ENCODE data around the gene USP34.
"Not testable (repeated sequence)": the region's sequence is repeated elsewhere in the genome, so short reads cannot be mapped to it uniquely, and the experiment has no call there.

Gene USP34

GRCh38 chr2:61470965-61471904 is at the start of gene USP34:
USP34 (minus strand) TSS chr2:61471087; CDS start chr2:61470692, 395 bp downstream.
- peak; percentile 95 for DNase-seq

- no peak for DNase-seq
Measured at GRCh38 chr2:61520261-61520660, 49.4 kb upstream of the USP34 start.

- no peak for DNase-seq
Measured at GRCh38 chr2:61512768-61513398, 42.0 kb upstream of the USP34 start.

- no peak for DNase-seq
Measured at GRCh38 chr2:61510674-61511671, 40.1 kb upstream of the USP34 start.

GRCh38 chr2:61504949-61505348 is 34.1 kb upstream of the USP34 start:
- no peak for DNase-seq

GRCh38 chr2:61499060-61499459 is 28.2 kb upstream of the USP34 start:
- no peak for DNase-seq

GRCh38 chr2:61493523-61493942 is 22.6 kb upstream of the USP34 start:
- DNase-seq: peak; percentile 44

GRCh38 chr2:61492476-61492875 is 21.6 kb upstream of the USP34 start:
- no peak for DNase-seq

- no peak for DNase-seq
Measured at GRCh38 chr2:61485281-61485680, 14.4 kb upstream of the USP34 start.

- no peak for DNase-seq
Measured at GRCh38 chr2:61478086-61478485, 7.2 kb upstream of the USP34 start.

GRCh38 chr2:61476929-61477589 is 6.2 kb upstream of the USP34 start:
- DNase-seq: not testable (repeated sequence)

- peak; percentile 24 for DNase-seq
Measured at GRCh38 chr2:61471905-61472805, 1.3 kb upstream of the USP34 start.

- DNase-seq: peak; percentile 89
Measured at GRCh38 chr2:61470122-61470951, 550 bp downstream of the USP34 start.

GRCh38 chr2:61469424-61470121 is 1.3 kb downstream of the USP34 start:
- no peak for DNase-seq

GRCh38 chr2:61468231-61468630 is 2.7 kb downstream of the USP34 start:
- DNase-seq: not testable (repeated sequence)

GRCh38 chr2:61465045-61465444 is 5.8 kb downstream of the USP34 start:
- no peak for DNase-seq

- DNase-seq: no peak
Measured at GRCh38 chr2:61463769-61464475, 7.0 kb downstream of the USP34 start.

- DNase-seq: no peak
Measured at GRCh38 chr2:61461404-61461803, 9.5 kb downstream of the USP34 start.

GRCh38 chr2:61460163-61460562 is 10.7 kb downstream of the USP34 start:
- DNase-seq: no peak
